DMS114 treated with DMSO at 0.1 percent for 48 hours (cell line): ENCODE results near the gene C22orf15.

Experiments used
- DNase-seq: peaks from one replicate; lab custom pipeline; 2025; ENCODE audit not compliant: unreplicated experiment; lab: John Stamatoyannopoulos, UW

The C22orf15 gene

GRCh38 chr22:23750714-23751440, 11.9 kb upstream of the C22orf15 start, which contains the start of gene ZNF70:
ZNF70 (minus strand) TSS chr22:23751112; CDS start chr22:23745140, 5,972 bp downstream.
- peak; percentile 44 for DNase-seq

GRCh38 chr22:23751441-23751996, 11.3 kb upstream of the C22orf15 start:
- no peak for DNase-seq

DNA sequence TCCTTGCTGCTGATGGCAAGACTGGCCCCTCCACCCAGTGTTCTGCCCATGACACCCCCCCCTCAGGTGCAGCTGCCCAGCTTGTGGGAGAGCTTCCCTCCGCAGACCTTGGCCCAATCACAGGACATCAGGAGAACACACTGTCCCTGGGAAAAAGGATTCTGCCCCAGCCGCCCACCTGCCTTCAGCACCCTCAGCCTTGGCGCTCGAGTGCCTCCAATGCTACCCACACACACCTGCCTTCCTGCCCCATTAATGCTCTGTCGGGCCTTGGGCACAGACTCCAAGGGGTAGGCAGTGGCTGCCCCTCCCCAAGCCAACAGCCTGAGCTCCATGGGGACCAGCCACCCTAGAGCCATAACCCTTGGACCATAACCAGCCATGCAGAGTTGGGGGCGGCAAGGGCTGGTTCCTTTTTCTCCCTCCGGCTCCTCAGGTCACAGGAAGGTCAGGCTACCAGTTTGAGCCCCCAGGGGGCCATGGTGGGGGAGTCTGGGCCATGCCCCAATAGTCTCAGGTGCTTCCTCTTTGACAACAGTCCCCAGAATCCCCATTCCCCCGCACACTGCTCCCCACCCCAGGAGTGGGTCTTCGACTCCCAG, 10.6 kb upstream of the C22orf15 start:
- DNase-seq = no peak

DNA sequence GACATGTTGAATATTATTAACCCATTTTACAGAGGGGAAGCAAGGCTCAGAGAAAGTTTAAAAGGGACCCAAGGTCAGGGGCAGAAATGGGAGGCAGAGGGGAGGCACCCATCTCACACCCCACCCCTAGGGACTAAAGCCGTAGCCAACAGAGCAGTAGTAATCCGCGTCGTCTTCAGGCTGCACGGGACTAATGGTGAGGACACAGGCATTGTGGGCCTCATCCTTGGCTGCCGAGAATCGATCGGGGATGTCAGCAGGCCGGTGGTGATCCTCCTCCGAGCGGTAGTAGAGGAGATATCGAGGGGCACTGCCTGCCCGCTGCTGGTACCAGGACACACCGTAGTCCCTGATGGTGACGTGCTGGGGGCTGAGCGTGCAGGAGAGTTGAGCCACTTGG, 10.0 kb upstream of the C22orf15 start:
- no peak for DNase-seq

DNA sequence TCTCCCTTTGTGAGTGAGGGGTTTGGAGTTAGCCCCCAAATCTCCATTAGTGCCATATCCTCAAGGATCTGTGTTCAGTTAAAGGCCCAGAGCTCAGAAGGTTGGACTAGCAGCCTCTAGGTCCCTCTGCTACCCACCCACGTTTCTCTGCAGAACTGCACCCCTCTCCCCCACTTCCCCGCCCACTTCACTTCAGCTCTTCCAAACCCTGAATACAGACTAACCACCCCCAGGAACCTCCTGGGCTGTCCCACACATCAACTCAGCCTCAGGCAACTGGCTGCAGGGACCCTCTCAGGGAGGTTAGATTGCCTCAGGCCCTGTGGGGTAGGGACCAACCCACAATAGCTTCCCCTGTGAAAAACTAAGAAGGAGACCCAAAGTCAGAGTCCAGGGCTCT, 9.4 kb upstream of the C22orf15 start:
- no peak for DNase-seq

- DNase-seq = no peak
Measured at GRCh38 chr22:23754220-23754919, 8.4 kb upstream of the C22orf15 start, which contains the start of gene VPREB3. VPREB3 (minus strand) TSS chr22:23754425; CDS start chr22:23754363, 62 bp downstream.

GRCh38 chr22:23754980-23755636, 7.7 kb upstream of the C22orf15 start:
- no peak for DNase-seq

DNA sequence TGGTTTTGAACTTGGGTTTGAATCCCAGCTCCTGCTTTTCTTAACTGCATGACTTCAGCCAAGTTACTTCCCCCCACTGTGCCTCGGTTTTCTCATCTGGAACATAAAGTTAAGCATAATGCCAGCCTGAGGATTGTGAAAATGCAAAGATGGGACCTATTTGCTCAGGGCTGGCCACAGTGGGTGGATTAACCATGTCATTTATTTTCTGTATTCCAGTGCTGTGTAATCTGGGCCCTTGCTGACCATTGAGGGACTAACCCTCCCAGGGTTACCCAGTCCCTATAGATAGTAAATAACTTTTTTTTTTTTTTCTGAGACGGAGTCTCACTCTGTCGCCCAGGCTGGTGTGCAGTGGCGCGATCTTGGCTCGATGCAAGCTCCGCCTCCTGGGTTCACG, 7.1 kb upstream of the C22orf15 start:
- no peak for DNase-seq

DNA sequence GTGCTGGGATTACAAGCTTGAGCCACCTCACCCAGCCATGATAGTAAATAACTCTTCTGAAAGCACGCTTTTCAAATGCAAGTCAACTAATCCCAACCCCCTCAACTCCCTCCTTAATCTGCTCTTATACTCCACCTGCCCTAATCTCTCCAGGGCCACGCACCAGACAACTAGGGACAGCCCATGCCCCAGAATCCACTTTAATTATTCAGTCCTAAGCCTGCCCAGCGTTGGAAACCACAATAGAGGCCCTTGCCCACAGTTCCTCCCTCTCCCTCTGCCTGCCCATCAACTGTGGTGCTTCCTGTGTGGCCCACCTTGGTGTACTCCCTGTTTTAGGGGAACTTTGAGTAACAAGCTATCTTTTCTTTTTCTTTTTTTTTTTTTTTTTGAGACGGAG, 5.9 kb upstream of the C22orf15 start:
- DNase-seq = no peak

DNA sequence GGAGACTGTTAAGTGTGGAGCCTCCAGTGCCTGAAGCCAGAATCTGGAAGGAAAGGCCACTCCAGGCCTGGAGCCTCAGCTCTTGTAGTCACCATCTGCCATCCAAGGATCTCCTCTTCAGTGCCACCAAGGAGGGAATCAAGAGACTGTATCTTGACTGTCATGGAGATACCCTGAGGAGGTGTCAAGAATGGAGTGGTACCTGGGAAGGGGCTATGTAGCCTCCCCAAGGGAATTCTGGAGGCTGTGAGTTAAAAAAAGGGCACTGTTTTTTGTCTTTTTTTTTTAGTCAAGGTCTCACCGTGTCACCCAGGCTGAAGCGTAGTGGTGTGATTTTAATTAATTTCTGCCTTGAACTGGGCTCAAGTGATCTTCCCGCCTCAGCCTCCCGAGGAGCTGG, 3.2 kb upstream of the C22orf15 start:
- DNase-seq = no peak

GRCh38 chr22:23760056-23760455, 2.7 kb upstream of the C22orf15 start:
- no peak for DNase-seq

GRCh38 chr22:23763579-23763945, 772 bp downstream of the C22orf15 start:
- no peak for DNase-seq

DNA sequence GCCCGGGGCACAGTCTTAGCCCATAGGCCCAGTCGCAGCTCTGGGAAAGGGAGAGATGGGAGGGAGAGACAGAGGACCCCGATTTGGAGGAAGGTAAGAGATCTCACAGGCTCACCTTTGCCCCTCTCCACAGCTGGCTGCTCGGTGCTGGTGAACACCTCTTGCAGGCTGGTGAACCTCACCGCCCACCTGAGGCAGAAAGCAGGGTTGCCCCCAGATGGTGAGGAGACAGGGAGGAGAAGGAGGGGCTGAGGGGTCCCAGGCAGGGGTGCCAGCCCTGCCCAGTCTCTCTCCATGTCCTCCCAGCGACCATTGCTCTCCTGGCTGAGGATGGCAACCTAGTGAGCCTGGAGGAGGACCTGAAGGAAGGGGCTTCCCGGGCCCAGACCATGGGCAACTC, 1.2 kb downstream of the C22orf15 start:
- DNase-seq = no peak

DNA sequence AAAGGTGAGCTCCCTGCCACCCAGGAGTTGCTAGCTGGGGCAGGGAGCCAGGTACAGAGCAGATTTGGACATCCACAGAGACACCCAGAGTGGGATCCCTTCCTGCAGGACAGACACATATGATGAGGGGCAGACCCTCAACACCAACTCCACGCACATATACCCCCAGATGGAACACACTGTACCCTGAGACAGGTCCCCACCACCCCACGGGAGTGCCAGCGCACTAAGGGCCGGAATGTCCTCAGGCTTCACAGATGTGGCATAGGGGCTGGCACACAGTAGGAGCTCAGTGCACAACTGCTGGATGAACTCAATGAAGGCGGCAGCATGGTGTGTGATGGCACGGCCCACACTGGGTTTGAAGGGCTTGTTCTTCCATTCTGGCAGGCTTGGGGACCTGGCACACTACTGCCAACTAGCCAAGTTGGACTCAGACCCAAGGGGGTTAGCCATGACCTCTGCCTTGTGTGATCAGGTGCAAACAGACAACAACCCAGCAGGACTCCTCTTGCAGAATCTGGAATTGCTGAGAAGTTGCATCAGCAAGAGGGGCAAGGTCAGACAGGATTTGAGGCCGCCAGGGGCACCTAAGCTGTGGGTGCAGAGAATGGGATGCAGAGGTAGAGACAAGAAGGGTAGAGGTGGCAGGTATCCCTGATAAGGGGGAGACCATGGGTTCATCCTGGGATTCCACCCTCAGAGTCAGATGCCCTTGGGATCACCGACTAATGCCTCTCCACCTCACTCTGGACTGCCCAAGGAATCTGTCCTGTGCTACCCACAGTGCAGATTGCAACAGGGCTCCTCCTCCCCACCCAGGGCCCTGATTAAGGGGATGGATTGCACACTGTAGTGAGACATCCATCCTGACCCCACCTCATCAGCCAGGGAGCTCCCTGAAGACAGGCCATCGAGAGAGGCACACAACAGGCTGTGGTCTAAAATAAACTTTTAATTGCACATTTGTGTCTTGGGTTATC, 2.4 kb downstream of the C22orf15 start:
- no peak for DNase-seq

DNA sequence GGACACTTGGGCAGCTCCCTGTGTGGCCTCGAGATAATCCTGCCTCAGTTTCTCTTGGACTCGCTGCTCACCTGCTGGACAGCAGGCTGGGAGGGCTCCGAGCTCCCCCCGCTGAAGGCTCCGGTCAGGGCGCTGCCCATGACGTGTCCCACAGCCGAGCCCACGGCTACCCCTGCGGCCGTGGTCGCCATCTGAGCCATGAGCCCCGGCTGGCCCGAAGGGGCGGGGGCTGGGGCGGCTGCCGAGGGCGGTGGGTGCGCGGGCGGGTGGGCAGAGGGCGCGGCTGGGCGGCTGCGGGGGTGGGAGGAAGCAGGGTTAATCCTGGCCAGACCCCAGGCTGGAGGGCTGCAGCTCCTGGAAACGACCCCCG, 4.5 kb downstream of the C22orf15 start:
- DNase-seq = no peak

DNA sequence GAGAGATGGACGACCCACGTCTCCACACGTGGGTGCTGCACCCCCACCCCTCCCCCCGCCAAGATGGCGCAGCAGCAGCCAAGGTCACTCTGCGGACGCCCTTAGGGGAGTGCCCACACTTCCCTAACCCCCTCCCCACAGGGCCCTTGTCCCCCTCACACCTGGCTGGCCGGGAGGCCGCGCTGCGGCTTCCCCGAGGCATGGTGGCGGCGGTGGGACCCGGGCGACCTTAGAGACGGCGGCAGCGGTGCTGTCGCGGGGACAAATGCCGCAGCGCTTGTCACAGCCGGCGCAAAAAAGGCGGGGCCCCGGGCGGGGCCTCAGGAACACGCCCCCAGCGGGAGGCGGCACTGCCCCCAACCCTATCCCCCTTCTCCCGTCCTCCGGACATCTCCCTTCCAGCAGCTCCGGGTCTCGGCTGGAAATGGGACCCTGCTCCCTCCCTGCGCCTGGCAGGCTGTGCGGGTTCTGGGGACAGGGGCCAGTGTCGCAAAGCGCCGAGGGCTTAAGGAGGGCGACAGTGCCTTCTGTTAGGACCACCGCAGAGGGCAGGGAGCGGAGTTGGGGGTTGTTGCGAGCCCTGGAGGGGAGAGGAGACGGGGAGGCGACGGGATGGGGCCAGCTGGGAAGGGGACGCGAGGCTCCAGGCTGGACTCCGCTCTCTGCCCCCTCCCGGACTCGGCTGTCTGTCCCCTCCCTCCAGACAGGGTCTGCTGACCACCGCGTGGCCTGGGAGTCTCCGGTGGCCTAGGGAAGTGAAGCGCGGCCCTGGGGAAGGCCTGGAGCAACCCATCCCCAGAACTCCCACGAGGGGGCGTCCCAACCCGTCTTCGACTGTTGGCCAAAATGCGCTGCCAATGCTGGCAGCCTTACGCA, 5.1 kb downstream of the C22orf15 start, which contains the start of gene CHCHD10:
Gene CHCHD10 (minus strand): TSS at position 300 of the 876 bp plus-strand sequence. CDS start 98 bp downstream, at position 202.
- DNase-seq = peak; percentile 62

DNA sequence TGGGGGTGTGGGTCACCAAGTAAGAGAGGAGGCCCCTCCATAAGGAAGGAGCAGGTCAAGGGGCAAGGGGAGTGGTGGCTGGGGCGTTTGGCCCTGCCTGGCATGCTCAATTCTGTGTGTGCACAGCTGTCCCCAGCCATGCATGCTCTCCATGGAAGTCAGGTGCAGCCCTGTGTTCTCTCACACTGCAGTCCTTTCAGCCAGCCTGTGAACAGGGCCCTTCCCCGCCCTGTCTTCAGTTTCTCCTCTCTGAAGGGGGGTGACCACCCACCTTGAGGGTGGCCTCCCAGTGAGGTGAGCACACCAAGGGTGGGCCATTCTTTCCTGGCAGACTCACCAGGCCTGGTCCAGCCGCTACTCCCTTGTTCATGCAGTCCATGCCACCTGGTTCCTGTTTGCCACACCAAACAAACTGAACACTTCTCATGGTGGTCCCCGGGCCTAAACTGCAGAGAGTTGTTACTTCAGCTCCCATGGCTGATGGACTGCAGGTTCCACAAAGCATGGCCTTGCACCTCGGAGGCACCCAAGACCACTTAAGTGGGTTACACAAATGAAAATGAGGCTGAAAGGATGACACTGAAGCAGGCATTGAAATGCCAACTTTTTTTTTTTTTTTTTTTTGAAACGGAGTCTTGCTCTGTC, 6.7 kb downstream of the C22orf15 start:
- DNase-seq = no peak

DNA sequence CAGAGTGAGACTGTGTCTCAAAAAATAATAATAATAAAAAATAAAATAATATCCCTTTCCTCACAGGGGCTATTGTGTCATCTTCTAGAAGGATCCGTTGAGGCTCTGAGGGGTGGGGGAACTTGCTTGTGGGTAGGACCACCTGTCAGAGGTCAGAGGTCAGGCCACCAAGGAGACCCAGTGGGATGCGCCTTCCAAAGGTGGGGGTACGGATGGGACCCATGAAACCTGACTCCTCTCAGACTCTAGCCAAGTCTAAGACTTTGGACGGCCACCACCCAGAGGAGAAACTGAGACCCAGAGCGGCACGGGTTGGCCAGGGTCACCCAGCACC, 9.5 kb downstream of the C22orf15 start:
- no peak for DNase-seq
